GM18867 (cell line): Measurements from ENCODE around the gene MAPK8IP2.

Experiments
- ATAC-seq: cut with Tn5 transposase; IDR thresholded peaks from one replicate; pipeline ENCODE4 v1.9.1; 2021; ENCODE audit warnings: mild to moderate bottlenecking, moderate library complexity; ENCODE audit not compliant: unreplicated experiment

Gene MAPK8IP2

DNA sequence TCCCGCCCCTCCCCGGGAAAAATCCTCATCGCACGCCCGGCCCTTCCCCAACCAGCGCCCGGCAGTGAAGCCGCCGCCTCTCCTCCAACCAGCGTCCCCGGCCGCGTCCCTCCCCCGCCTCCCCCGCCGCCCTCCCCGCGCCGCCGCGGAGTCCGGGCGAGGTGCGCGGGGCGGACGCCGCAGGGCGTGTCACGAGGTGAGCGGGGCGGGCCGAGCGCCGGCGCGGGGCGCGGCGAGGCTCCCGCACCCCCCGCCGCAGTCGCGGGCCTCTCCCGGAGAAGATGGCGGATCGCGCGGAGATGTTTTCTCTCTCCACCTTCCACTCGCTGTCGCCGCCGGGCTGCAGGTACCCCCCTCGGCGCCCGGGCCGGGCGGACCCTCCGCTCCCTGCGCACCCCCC is at the start of gene MAPK8IP2:
Gene MAPK8IP2 (plus strand): TSS at position 256 of the 400 bp plus-strand sequence. CDS start 26 bp downstream, at position 282.
- ATAC-seq, result no peak

DNA sequence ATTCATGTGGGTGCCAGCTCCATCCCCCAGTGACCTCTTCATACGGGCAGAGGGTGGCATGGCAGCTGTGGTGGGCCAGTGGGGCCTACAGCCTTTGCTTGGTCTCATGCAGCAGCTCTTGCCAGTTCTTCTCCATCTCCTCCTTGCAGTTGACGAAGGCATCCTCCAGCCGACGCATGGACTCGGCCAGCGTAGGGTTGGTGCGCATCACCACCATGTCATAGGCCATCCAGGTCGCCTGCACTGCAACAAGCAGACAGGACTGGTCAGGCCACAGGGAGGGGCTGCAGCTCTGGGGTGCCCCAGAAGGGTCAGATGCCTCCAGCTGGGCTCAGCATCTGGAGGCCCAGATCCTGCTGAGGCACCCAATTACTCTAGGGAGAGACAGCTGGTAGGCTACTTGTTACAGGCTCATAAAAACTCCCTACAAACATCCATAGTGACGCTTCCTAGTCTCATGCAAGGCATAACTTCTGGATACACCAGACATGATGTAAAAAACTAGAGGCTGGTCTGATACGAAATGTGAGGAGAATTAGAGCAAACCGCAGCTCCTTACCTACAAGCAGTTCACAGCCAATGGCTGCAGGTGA is 49.3 kb upstream of the MAPK8IP2 start:
- no peak for ATAC-seq

DNA sequence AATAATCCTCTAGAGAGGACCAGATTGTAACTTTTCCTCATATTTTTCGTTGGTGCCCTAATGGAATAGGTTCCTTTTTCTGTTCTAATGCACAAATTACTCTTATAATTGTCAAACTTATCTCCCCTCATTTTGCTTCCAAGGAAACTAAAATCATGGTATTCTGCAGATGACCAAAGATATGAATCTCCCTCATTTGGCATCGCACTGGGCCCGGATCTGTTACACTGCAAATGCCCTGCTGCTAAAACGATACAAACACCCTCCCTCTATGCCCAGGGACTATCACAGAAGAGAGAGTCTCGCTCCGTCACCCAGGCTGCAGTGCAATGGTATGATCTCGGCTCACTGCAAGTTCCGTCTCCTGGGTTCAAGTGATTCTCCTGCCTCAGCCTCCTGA is 47.3 kb upstream of the MAPK8IP2 start:
- no peak for ATAC-seq

GRCh38 chr22:50556703-50557102 is 43.9 kb upstream of the MAPK8IP2 start:
- ATAC-seq, result no peak

- ATAC-seq, result no peak
Observed at GRCh38 chr22:50560034-50560433, 40.6 kb upstream of the MAPK8IP2 start.

GRCh38 chr22:50561401-50562358 is 38.9 kb upstream of the MAPK8IP2 start:
- no peak for ATAC-seq

DNA sequence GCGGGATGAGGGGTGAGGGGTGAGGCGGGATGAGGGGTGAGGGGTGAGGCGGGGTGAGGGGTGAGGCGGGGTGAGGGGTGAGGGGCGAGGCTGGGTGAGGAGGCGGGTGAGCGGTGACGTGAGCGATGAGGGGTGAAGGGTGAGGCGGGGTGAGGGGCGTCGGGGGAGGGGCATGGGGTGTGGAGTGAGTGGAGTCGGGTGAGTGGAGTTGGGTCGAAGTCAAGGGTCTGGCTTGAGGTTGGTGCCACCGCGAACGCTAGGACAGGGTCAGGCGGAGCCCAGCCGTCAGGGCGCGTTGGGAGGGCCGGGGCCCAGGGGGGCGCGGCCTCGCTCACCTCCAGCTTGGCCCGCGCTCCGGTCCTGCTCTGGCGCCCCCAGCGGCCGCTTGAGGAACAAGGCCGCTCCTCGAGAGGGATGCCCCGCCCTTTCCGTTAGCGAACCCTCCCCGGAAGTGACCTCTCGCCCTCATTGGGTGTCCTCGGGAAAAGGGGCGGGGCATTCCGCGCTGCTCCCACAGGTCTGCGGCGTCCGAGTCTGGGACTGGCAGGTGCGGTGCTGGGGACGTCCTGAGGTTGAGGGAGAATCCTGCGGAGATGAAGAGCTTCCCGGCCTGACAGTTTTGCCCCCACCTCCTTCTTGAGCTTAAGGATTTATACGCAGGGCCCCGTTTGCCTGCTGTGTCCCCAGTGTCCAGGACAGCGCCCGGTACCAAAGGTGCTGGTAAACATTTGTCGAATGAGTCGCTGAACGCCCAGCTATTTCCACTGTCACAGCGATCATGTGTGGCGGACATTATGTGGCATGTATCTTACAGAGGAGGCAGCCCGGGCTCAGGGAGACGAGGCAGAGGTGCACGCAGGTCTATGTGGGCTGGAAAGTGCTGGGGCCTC is 37.8 kb upstream of the MAPK8IP2 start, which contains the start of gene SYCE3:
Gene SYCE3 (minus strand): TSS at position 397 of the 890 bp plus-strand sequence. CDS start 6,514 bp downstream, outside the sequence.
- ATAC-seq, result peak; percentile 90

GRCh38 chr22:50563413-50564160 is 37.0 kb upstream of the MAPK8IP2 start:
- ATAC-seq, result no peak

DNA sequence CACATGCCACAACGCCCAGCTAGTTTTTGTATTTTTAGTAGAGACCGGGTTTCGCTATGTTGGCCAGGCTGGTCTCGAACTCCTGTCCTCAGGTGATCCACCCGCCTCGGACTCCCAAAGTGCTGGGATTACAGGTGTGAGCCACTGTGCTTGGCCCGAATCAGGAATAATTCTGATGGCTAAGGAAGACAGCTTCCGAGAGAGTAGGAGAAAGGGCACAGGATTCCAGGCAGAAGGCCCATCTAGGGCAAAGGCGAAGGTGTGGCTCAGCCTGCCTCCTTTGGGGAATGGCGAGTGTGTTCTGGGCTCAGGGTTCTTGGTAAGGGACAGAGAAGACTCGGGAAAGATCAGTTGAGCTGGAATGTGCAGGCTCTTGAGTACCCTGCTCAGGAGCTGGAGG is 36.3 kb upstream of the MAPK8IP2 start:
- ATAC-seq, result no peak

DNA sequence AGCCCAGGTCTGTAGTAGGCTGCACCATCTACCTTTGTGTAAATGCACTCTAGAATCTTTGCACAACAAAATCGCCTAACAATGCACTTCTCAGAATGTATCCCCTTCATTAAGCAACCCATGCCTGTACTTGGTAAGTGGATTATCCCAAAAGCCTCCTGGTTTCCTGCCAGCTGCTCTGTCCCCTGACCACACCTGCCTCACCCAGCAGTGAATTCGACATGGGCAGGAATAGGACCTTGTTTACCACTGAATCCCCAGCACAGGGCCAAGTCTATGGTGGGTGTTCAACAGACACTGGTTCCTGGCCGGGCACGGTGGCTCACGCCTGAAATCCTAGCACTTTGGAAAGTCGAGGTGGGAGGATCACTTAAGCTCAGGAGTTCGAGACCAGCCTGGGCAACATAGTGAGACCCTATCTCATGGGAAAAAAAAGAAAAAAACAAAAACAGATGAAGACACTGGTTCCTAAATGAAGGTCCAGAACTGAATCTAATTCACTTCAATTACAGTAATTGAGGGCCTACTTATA is 32.8 kb upstream of the MAPK8IP2 start:
- no peak for ATAC-seq

GRCh38 chr22:50568626-50569025 is 32.0 kb upstream of the MAPK8IP2 start:
- ATAC-seq, result no peak

GRCh38 chr22:50569041-50569459 is 31.5 kb upstream of the MAPK8IP2 start:
- ATAC-seq, result no peak

GRCh38 chr22:50569896-50570535 is 30.6 kb upstream of the MAPK8IP2 start:
- ATAC-seq, result no peak

DNA sequence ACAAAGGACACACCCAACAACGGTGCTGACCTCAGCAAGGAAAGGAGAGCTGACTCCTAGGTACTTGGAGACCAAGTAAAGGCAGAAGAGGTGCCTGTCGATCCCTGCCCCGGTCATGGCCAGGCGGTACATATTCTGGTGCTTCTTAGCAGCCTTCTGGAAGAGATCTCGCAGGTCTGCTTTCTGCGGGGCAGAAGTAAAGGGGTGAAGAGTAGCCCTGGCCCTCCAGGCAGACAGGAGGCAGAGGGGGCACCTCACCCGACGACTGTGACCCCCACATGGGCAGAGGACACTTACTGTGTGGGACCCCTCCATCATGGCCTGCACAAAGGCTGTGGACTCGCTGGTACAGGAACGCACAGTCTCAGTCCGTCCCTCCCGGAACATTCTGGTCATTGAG is 29.7 kb upstream of the MAPK8IP2 start:
- no peak for ATAC-seq

DNA sequence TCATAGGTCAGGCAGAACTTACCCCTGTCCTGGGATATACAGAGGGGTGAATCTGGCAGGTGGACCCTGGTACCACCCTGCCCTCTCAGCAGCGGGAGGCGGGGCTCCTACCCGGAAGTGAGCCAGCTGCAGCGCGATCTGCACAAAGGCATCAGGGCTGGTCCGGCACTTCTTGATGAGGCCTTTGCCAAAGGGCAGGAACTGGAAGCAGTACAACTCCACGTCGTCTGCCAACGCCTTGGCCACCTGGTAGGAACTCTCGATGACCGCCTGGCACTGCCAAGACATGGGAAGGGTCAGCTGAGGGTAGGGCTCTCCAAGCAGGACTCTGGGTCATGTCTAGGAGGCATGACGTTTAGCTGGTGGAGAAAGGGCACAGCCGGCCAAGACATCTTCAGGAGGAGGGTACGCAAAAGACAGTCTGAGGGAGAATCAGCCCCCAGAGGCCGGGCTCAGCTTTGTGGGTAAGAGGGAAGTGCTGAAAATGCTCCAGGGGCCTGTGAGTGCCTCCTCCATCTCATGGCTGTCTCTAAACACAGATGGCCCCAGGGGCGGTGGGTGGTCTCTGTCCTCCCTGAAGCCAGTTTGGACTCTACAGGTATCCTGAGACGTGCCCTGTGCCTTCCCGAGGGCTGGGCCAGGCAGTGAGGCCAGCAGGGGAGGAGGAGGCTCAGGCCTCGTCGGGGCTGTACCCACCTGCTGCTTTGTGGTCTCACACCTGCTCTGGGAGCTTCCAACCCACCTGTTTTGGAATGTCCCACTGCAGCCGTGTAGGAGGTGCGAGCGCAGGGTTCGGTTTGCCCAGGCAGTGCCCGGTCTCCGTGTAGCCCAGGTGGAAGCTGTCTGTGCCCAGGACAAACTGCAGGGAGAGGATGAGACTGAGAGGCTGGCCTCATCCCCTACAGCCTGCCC is 29.1 kb upstream of the MAPK8IP2 start:
- no peak for ATAC-seq

- no peak for ATAC-seq
Observed at GRCh38 chr22:50572965-50573364, 27.6 kb upstream of the MAPK8IP2 start.

GRCh38 chr22:50573491-50574382 is 26.9 kb upstream of the MAPK8IP2 start:
- ATAC-seq, result no peak

GRCh38 chr22:50574383-50574755 is 26.2 kb upstream of the MAPK8IP2 start:
- ATAC-seq, result no peak
